ENCODE results near the gene PMVK.

Gene PMVK

DNA sequence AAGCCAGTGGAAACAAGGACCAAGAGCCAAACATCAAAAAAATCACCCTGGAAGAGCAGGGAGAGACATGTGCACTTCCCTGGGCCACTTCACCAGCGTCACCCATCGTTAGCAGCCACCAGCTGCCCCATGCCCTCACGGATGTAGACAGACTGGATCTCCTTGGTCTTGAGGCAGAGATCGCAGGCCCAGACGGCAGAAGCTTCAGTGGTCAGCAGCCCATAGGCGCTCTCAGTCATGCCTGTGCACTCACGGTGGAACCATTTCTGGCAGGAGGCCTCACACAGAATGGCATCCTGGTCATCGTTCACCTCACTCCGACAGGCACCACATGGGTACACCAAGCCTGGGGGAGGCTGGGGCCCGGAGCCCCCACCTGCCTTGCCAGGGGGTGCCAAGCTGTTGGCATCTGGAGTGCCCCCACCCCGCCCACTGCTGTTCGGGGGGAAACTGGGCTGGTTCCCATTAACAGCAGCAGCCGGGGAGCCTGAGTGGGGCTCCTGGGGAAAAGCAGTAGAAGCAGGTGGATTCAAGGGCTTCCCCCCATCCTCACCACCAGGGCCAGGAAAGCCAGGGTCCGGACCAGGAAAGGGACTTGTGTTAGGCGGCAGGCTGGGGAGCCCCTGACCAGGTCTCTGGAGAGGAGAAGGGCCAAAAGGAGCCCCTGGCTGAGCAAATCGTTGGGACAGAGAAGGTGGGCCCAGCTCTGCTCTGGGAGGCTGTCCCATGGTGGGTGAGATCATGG lies 22.3 kb upstream of the PMVK start:
- Mint-ChIP-seq H3K9me3 (no peaks in the 10 kb centered on the region), H3K27ac (peak overlapping the region; percentile 40), H3K4me3 (peak overlapping the region; percentile 80), H3K36me3 (peaks cover 68% of the 10 kb centered on the region), H3K4me1 (peaks cover 69% of the 10 kb centered on the region)
- DNase-seq (ENCODE audit: low spot score in 2 of 2) = no peak
- ATAC-seq = no peak

DNA sequence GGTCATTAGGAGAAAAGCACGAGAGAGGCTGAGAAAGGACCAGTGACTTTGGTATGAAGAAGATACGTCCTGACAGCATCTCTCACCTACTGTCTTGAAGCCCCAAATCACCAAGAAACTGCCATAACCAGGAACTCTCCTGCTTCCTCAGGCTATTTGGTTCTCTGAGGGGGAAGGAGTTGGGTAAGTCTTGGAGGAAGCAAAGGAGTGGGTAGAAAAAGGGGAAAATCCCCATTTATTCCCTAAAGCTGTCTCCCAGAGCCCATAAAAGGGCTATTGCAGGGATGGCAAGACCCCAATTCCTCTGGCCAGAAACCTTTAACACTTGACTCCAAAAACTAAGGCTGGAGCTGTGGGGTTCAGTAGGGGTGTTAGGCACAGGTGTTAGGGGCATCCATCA lies 21.5 kb upstream of the PMVK start:
- no peaks in the 10 kb centered on the region for H3K9me3 Mint-ChIP-seq
- H3K4me3 Mint-ChIP-seq = no peak overlapping the region
- peak overlapping the region; percentile 40 for H3K27ac Mint-ChIP-seq
- peaks cover 59% of the 10 kb centered on the region for H3K36me3 Mint-ChIP-seq
- DNase-seq (ENCODE audit: low spot score in 2 of 2) (no peak), ATAC-seq (no peak)
- H3K4me1 Mint-ChIP-seq = peaks cover 71% of the 10 kb centered on the region

DNA sequence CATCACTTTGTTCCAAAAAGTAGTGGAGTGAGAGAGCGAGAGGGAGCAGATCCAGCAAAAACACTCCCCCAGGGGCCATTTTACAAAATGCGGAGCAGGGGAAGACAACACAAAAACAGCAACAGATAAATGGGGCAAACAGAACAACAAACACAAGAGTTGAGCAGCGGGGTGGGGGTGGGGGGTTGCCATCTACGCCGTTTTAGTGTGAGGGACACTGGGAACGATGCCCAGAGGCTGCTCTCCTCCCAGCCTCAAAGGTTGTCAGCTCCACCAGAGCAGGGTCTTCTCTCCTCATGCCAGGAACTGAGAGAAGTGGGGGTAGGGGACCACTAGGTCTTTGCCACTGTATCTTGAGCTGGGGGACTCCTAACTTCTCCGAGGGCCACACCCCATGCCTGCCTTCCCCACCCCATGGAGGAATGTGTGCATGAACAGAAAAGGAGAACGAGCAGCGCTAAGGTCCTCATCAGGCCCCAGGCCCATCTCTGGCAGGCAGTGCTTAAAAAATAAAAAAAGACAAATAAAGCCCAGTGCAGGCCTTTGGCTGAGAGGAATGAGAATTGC lies 20.7 kb upstream of the PMVK start:
- peaks cover 58% of the 10 kb centered on the region for H3K36me3 Mint-ChIP-seq

DNA sequence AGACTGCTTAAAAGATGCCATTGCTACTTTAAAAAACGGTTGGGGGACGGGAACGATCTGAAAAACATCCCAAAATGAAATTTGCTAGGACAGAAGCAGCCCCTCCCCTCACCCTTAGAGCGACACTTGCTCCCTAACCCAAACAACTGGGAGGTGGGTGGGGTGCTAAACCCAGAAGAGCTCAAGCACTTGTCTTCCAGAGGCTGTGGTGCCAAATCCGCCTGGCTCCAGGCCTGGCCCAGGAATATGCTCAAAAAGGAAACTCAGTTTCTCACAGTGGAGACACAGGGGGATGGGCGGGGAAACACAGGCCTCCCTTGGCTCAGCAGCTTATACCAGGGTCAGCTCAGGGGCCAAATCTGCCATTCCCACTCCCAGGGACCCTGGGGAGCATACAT lies 20.0 kb upstream of the PMVK start:
- no peak for ATAC-seq
- H3K36me3 Mint-ChIP-seq = peaks cover 60% of the 10 kb centered on the region
- no peaks in the 10 kb centered on the region for H3K9me3 Mint-ChIP-seq
- peak overlapping the region; percentile 99 for H3K27ac Mint-ChIP-seq
- DNase-seq (ENCODE audit: low spot score in 2 of 2) = no peak
- H3K4me3 Mint-ChIP-seq = peak overlapping the region; percentile 95
- H3K4me1 Mint-ChIP-seq = peaks cover 77% of the 10 kb centered on the region

More for the DNA sequence above, 20.7 kb upstream of the PMVK start:
- ATAC-seq (no peak), DNase-seq (ENCODE audit: low spot score in 2 of 2) (no peak)
- Mint-ChIP-seq H3K4me1 (peaks cover 71% of the 10 kb centered on the region), H3K4me3 (no peak overlapping the region), H3K27ac (peak overlapping the region; percentile 99), H3K9me3 (no peaks in the 10 kb centered on the region)

DNA sequence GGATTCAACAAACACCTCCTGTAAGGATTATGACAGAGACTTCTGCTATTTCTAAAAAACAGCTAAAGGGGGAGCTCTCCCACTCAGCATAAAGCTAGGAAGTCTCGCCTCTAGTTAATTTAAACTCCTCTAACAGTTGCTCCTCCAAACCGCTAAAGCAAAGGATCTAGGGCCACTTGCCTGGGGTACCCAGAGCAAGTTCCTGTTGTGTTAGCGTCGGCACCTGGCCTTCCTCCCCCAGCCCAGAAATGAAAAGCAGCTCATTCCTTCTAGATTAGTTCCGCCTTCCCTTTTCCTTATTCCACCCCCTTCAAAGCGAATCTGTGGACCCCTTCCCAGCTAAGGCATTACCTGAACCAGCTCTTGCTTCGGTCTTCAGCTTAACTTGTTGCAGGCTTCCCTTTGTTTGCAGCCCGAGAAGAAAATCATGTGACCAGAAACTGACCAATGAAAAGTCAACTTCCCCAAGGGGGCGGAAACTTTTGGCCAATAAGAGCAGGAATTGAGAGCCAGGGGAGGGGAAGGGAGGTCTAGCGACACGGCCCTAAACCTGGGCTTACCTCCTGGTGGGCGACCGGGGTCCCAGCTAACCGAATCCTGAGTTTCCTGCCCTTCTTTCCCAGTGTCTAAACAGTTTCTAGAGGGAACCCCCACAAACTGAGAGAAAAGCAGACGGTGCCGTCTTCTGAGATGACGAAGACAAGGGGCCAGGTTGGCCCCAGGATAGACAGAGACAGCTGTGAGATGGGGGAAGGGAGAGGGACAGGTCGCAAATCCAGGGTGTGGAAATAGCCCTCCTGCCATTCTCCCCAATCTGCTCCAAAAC lies 19.4 kb upstream of the PMVK start, which contains the start of gene PBXIP1:
Gene PBXIP1 (minus strand): TSS at position 382 of the 826 bp plus-strand sequence. CDS start 2,378 bp downstream, outside the sequence.
- Mint-ChIP-seq H3K36me3 (peaks cover 63% of the 10 kb centered on the region), H3K4me1 (peaks cover 81% of the 10 kb centered on the region), H3K4me3 (peak within 1 kb of the TSS; percentile 95), H3K9me3 (no peaks in the 10 kb centered on the region), H3K27ac (peak within 1 kb of the TSS; percentile 99)
- ATAC-seq = peak; percentile 72
- peak; percentile 67 to 90 for DNase-seq (ENCODE audit: low spot score in 2 of 2)

DNA sequence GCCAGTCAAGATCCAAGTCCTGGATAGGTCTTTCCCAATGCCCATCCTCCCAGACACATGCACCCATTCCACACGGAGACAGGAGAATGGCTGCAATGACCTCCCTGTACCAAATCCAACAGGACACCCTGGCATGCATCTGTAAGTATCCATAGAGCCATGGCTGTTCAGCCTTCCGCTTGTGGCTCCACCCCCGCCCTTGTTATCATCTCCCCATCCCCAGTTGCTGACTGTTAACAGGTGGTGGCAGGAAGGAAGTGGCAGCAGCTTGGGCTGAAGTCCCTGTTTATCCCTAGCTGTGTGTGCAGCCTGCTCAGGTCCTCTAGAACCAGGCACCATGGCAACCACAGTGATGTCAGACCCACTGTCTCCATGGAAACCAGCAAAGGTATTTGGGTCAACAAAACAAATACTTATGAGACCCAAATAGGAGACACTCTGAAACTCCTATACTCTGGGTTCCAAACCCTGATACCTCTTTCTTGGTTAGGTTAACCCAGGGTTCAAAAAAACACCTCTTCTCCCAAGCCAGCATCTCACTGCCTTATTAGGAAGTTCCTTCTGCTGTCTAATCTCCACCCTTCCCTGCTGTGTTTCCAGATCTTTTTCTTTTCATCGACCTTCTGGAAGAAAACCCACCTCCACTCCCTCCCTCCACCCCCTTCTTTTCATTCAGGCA lies 18.7 kb upstream of the PMVK start:
- Mint-ChIP-seq H3K36me3 (peaks cover 68% of the 10 kb centered on the region), H3K27ac (peak overlapping the region; percentile 99), H3K9me3 (no peaks in the 10 kb centered on the region), H3K4me1 (peaks cover 81% of the 10 kb centered on the region), H3K4me3 (peak overlapping the region; percentile 95)
- peak; percentile 89 for ATAC-seq
- peak in 1 of 2 donors; percentile 83 for DNase-seq (ENCODE audit: low spot score in 2 of 2)

DNA sequence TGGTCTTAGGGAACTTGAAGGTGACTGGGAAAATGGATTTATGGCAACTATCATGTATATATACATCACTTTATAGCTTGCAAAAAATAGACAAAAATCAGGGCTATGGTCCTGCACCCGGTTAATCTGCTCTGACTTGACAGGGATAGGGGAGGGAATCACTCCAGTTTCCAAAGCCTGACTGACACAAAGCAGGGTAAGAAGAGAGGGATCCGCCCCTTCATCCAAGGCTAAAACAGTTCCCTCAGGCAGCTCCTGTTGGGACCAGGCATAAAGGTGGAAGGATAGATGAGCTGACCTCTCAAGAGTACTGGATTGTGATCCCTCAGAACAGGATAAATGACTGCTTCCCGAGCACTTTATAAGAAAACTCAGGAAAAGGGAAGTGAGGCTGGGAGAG lies 18.0 kb upstream of the PMVK start:
- peak overlapping the region; percentile 95 for H3K4me3 Mint-ChIP-seq
- no peaks in the 10 kb centered on the region for H3K9me3 Mint-ChIP-seq
- DNase-seq (ENCODE audit: low spot score in 2 of 2) (no peak), ATAC-seq (no peak)
- peak overlapping the region; percentile 99 for H3K27ac Mint-ChIP-seq
- peaks cover 75% of the 10 kb centered on the region for H3K4me1 Mint-ChIP-seq
- H3K36me3 Mint-ChIP-seq = peaks cover 63% of the 10 kb centered on the region

DNA sequence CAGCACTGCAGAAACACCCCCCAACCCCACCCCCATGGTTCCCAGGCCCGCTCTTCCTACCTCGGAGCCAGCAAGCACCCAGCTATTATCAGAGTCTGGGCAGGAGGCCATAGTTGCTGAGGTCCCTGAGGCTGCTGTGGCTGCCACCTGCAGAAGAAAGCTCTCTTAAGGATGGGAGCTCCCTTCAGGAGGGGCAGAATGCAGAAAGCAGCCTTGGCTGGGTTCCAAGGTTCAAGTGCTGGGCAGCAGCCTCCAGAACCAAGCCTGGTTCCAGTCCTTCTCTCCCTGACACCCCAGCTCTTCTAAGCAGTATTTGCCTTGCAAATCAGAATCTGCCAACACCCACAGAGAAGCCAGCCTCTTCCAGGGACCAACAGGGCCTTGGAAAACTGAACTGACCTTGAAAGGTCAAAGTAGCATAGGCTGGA lies 17.1 kb upstream of the PMVK start:
- peaks cover 76% of the 10 kb centered on the region for H3K4me1 Mint-ChIP-seq
- peak overlapping the region; percentile 95 for H3K4me3 Mint-ChIP-seq
- no peaks in the 10 kb centered on the region for H3K9me3 Mint-ChIP-seq
- ATAC-seq (no peak), DNase-seq (ENCODE audit: low spot score in 2 of 2) (no peak)
- peak overlapping the region; percentile 99 for H3K27ac Mint-ChIP-seq
- peaks cover 60% of the 10 kb centered on the region for H3K36me3 Mint-ChIP-seq

DNA sequence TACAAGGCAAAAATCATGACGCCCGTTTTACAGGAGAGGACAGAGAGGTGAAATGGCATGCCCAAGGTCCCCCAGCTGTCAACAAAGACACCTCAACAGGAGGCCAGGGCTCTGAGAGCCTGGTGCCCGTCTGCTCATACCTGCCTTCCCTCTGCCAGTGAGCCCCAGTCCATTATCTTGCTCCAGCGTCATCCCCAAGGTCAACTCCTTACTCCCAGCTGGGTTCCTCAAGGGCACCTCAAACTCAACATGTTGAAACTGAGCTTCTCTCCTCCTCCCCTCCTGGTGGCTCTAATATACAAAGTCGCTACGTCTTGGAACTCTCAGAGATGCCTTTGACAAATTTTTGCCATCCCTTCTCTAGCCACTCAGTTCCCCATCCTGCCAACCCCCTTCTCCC lies 16.1 kb upstream of the PMVK start:
- Mint-ChIP-seq H3K4me3 (peak overlapping the region; percentile 95), H3K36me3 (peaks cover 60% of the 10 kb centered on the region), H3K27ac (peak overlapping the region; percentile 99), H3K4me1 (peaks cover 80% of the 10 kb centered on the region), H3K9me3 (no peaks in the 10 kb centered on the region)
- no peak for ATAC-seq
- no peak for DNase-seq (ENCODE audit: low spot score in 2 of 2)

DNA sequence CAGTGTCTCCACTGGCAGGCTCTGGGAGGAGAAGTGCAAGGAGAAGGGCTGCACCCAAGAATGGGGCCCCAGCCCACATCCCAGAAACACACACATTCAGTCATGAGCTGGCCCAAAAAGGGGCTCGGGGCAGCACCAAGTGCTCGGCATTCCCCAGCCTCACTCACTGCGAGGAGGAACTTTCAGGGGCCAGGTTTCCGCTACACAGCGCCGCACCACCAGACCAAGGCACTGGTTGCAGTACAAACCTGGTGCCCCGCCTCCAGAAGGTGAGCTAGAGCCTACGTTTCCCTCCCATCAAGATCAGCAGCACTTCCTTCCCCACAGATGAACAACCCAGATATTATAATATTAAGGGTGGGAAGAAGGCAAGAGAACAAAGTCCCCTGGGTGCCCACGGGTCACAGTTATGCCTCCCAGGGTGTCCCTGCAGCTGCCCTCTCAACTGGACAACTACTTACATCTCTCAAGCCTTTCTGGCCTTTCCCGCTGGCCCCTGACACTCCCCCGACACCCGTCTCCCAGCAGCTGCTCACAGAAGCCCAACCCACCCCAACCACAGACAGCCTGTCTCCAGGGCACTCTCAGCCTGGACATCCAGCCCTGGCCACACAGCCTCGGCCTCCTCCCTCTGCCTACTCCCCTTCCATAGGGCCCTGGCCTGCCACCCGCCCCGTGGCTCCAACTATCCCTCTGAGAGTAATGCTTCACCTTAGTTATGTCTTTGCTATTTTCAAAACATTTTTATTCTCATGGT lies 15.6 kb upstream of the PMVK start:
- H3K9me3 Mint-ChIP-seq = no peaks in the 10 kb centered on the region
- H3K4me3 Mint-ChIP-seq = peak overlapping the region; percentile 95
- peaks cover 76% of the 10 kb centered on the region for H3K4me1 Mint-ChIP-seq
- H3K27ac Mint-ChIP-seq = peak overlapping the region; percentile 99
- peaks cover 60% of the 10 kb centered on the region for H3K36me3 Mint-ChIP-seq
- no peak for DNase-seq (ENCODE audit: low spot score in 2 of 2)
- ATAC-seq = peak; percentile 43

DNA sequence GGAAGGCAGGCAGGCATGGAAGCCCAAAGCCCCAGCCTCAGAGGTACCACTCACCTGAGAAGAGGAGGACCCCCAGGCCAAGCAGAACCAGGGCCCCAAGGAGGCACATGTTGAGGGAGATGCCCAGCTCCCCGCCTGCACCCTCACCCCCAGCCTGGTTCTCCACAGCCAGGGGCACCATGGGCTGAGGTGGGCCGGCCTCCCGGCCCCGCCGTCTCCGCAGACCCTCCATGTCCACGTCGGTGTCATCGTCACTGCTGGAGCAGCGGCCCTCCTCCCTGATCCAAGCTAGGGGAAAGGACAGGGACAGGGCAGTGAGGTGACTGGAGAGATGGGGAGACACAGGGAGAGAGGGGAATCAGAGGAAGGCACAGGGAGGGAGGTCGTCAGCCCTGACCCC lies 11.6 kb upstream of the PMVK start:
- peaks cover 69% of the 10 kb centered on the region for H3K36me3 Mint-ChIP-seq
- DNase-seq (ENCODE audit: low spot score in 2 of 2) = no peak
- H3K9me3 Mint-ChIP-seq = no peaks in the 10 kb centered on the region
- H3K4me1 Mint-ChIP-seq = peaks cover 60% of the 10 kb centered on the region
- ATAC-seq = no peak
- H3K27ac Mint-ChIP-seq = peak overlapping the region; percentile 74
- no peak overlapping the region for H3K4me3 Mint-ChIP-seq

DNA sequence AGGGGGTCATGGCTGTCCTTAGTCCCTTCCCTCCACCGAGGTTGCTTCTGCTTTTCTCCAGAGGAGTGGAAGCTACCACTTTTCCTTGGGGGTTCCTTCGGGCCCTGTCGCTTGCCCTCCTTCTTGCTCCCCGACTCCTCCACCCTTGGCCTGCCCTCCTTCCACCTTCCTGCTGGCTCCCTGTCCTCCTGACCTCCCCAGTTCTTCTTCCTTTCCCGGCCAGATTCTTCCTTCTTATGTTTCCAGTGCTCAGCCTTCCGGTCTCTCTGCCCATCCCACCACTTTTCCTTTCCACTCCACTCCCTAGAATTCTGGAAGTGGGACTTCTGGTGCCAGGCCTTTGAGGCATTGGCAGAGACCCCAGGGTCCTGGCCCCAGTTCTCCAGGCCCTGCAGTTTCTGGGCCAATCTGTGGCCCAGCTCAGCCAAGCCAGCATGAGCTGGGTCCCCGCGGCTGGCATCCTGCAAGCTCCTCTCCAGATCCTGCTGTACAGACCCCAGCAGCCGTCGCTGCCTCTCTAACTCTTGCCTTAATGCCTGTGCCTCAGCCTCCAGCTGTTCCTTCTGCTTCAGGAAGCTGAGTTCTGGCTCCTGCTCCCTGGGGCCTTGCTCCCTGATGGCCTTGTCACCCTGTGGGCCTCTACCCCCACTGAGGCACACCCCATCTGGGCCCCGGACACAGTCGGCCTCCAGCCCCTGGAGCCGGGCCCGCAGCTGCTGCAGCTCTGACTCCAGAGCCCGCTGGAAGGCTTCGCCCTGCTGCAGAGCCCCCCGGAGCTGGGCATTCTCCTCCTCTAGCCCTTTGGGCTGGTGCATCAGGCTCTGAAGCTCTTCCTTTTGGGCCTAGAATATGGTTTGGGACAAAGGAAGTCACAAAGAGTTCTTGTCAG lies 9.7 kb upstream of the PMVK start:
- H3K9me3 Mint-ChIP-seq = no peaks in the 10 kb centered on the region
- peak overlapping the region; percentile 78 for H3K27ac Mint-ChIP-seq
- peaks cover 65% of the 10 kb centered on the region for H3K36me3 Mint-ChIP-seq
- ATAC-seq (no peak), DNase-seq (ENCODE audit: low spot score in 2 of 2) (no peak)
- H3K4me1 Mint-ChIP-seq = peaks cover 60% of the 10 kb centered on the region
- H3K4me3 Mint-ChIP-seq = no peak overlapping the region

DNA sequence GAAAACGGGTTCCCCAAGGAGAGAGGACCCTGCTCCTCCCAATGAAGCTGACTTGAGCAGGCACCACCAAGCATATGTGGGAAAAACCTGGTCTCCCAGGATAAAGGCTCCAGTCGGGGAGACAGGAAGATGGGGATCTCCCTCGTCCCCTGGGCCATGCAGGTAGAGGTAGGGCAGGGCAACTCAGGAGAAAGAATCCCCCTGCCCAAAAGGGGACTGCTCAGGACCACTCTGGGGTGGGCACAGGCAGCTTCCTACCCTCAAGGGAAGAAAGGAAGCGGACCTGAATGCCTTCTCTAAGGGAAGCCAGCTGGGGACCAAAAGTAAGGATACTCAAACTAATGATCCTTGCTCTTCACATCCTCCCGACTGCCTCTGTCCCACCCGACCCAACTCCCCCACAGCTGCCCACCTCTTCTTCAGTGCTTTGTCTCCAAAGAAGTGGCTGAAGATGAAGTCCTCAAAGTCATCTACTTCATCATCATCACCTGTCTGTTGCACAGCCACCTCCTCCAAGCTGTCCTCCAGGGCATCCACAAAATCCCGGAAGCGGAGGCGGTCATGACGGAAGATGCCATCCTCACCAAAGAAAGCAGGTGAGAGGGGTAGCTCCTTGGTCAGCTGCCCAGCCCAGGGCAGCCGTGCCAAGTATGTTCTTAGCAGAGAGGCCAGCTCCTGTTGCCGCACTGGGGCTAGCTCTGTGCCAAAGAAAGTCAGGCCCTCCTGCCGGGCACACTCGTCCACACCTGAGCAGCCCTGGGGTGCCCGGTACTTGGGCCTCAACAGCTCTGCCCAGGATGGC lies 8.8 kb upstream of the PMVK start:
- Mint-ChIP-seq H3K4me3 (no peak overlapping the region), H3K4me1 (peaks cover 60% of the 10 kb centered on the region), H3K36me3 (peaks cover 60% of the 10 kb centered on the region), H3K9me3 (no peaks in the 10 kb centered on the region), H3K27ac (peak overlapping the region; percentile 84)
- DNase-seq (ENCODE audit: low spot score in 2 of 2) = no peak
- ATAC-seq = no peak
